GM12892 (cell line): Measurements from ENCODE around the gene ARV1.

Experiments
- POLR2A ChIP-seq: IDR thresholded peaks from 2 replicates; pipeline ENCODE4 v1.6.1; 2011; ENCODE audit warnings: low read depth, low read length, control low read depth
- POLR2AphosphoS5 ChIP-seq: IDR thresholded peaks from 2 replicates; pipeline ENCODE4 v1.6.1; 2011; ENCODE audit warnings: low read depth, low read length, control low read depth
- TAF1 ChIP-seq: IDR thresholded peaks from 2 replicates; pipeline ENCODE4 v1.6.1; 2011; ENCODE audit warnings: low read depth, mild to moderate bottlenecking, control low read depth, low read length, borderline replicate concordance

DNA sequence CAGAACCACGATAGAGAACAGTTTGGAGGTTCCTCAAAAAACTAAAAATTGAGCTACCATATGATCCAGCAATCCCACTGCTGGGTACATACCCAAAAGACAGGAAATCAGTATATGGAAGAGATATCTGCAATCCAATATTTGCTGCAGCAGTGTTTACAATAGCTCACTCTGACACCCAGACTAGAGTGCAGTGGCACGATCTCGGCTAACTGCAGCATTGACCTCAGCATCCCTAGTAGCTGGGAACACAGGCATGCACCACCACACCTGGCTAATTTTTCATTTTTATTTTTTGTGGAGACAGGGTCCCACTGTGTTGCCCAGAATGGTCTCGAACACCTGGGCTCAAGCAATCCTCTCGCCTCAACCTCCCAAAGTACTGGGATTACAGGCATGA is 13.4 kb upstream of the ARV1 start:
- TF ChIP-seq POLR2A (no peak), TAF1 (no peak), POLR2AphosphoS5 (no peak)
